ENCODE results near the gene GPR146. TPM values are rescaled to one million over a fixed set of nuclear protein-coding genes. Genes with fewer than 3 reads are reported as not detected.

The GPR146 gene
- polyA plus RNA-seq, 1 experiment: 0.69 TPM

GRCh38 chr7:1057416-1058291 is 13.3 kb downstream of the GPR146 start:
- POLR2A ChIA-PET: interaction anchor here (1.5 to 1.6 kb wide), 2 partner anchors 13 to 17 kb away, joined by 5 to 7 read pairs; partner anchors contain the start of gene GPR146
- TF ChIP-seq CTCF (IDR thresholded peaks at IDR 0.05; ENCODE audit: low read depth, low read length): no peak

GRCh38 chr7:1058311-1058710 is 14.0 kb downstream of the GPR146 start:
- Histone ChIP-seq H3K9me3 (ENCODE audit: control insufficient read depth, insufficient read depth, low read length) (peaks cover 3% of the 10 kb centered on the region; the same call in 1 of the 2 replicates), H3K27me3 (ENCODE audit: control insufficient read depth, insufficient read depth, low read length) (peaks cover 3% of the 10 kb centered on the region), H3K4me3 (ENCODE audit: low read depth, low read length) (no peak overlapping the region), H3K27ac (ENCODE audit: low read depth, low read length) (no peak overlapping the region)
- TF ChIP-seq CTCF (IDR thresholded peaks at IDR 0.05; ENCODE audit: low read depth, low read length): no peak
- ChIA-PET CTCF (interaction anchor here (1.0 to 5.4 kb wide), 4 partner anchors 14 to 65 kb away, joined by 3 to 35 read pairs (median 4); partner anchors contain the start of gene GPR146), POLR2A (interaction anchor here (0.6 to 1.6 kb wide), 4 partner anchors 13 to 182 kb away, joined by 3 to 7 read pairs (median 4); partner anchors contain the start of genes GET4 and GPR146)
- no peak for DNase-seq (ENCODE audit: low read depth, low spot score)

More at GRCh38 chr7:1057416-1058291, 13.3 kb downstream of the GPR146 start:
- Histone ChIP-seq H3K27ac (ENCODE audit: low read depth, low read length) (no peak overlapping the region), H3K27me3 (ENCODE audit: control insufficient read depth, insufficient read depth, low read length) (peaks cover 3% of the 10 kb centered on the region), H3K9me3 (ENCODE audit: control insufficient read depth, insufficient read depth, low read length) (peaks cover 3% of the 10 kb centered on the region; the same call in 1 of the 2 replicates), H3K4me3 (ENCODE audit: low read depth, low read length) (no peak overlapping the region)
- CTCF ChIA-PET: interaction anchor here (1.4 to 5.4 kb wide), 3 partner anchors 8 to 64 kb away, joined by 4 to 35 read pairs (median 16); no protein-coding TSS in a partner anchor
- DNase-seq (ENCODE audit: low read depth, low spot score): no peak

GRCh38 chr7:1058821-1059199 is 14.5 kb downstream of the GPR146 start:
- Histone ChIP-seq H3K4me3 (ENCODE audit: low read depth, low read length) (no peak overlapping the region), H3K27me3 (ENCODE audit: control insufficient read depth, insufficient read depth, low read length) (peaks cover 3% of the 10 kb centered on the region), H3K27ac (ENCODE audit: low read depth, low read length) (no peak overlapping the region), H3K9me3 (ENCODE audit: control insufficient read depth, insufficient read depth, low read length) (peaks cover 3% of the 10 kb centered on the region; the same call in 1 of the 2 replicates)
- ChIA-PET CTCF (interaction anchor here (1.0 to 5.4 kb wide), 4 partner anchors 14 to 66 kb away, joined by 3 to 35 read pairs (median 4); partner anchors contain the start of gene GPR146), POLR2A (interaction anchor here (0.6 to 1.6 kb wide), 4 partner anchors 14 to 182 kb away, joined by 3 to 7 read pairs (median 4); partner anchors contain the start of genes GET4 and GPR146)
- no peak; the same call in 1 of the 2 replicates for TF ChIP-seq CTCF (IDR thresholded peaks at IDR 0.05; ENCODE audit: low read depth, low read length)
- peak; percentile 23 for DNase-seq (ENCODE audit: low read depth, low spot score)

- Histone ChIP-seq H3K27ac (ENCODE audit: low read depth, low read length) (no peak overlapping the region), H3K9me3 (ENCODE audit: control insufficient read depth, insufficient read depth, low read length) (peaks cover 3% of the 10 kb centered on the region; the same call in 1 of the 2 replicates), H3K4me3 (ENCODE audit: low read depth, low read length) (no peak overlapping the region), H3K27me3 (ENCODE audit: control insufficient read depth, insufficient read depth, low read length) (peaks cover 3% of the 10 kb centered on the region)
- CTCF ChIA-PET: interaction anchor here (1.0 to 5.4 kb wide), 4 partner anchors 15 to 66 kb away, joined by 3 to 35 read pairs (median 4); partner anchors contain the start of gene GPR146
- no peak for DNase-seq (ENCODE audit: low read depth, low spot score)
- no peak for TF ChIP-seq CTCF (IDR thresholded peaks at IDR 0.05; ENCODE audit: low read depth, low read length)
- POLR2A ChIA-PET: interaction anchor here (1.0 to 1.6 kb wide), 3 partner anchors 14 to 32 kb away, joined by 3 to 7 read pairs (median 5); partner anchors contain the start of gene GPR146
These were observed 15.1 kb downstream of the GPR146 start for GRCh38 chr7:1059200-1060091.
